Cardiac muscle cell (in vitro differentiated cells and primary cell): ENCODE results near the gene TET1. TPM values are rescaled to one million over a fixed set of nuclear protein-coding genes. Genes with fewer than 3 reads are reported as not detected.
A peak's percentile ranks its signal among the peaks of the same experiment; 100 is the strongest.
"Not testable (repeated sequence)": the region's sequence is repeated elsewhere in the genome, so short reads cannot be mapped to it uniquely, and the experiment has no call there.

Experiments used
- DNase-seq, 2 donors: peaks; one replicate each; pipeline versions ENCODE4 v3.0.0 to v3.0.0-alpha.2; 2010 to 2017; ENCODE audit warnings: low read depth in 1 of 2, low spot score in 1 of 2
- H3K27ac ChIP-seq: fragments of 200-600 bp; sonication (generic); 2 replicates; pipeline ENCODE4 v1.5.1; 2016
- H3K27me3 ChIP-seq: fragments of 200-600 bp; sonication (generic); 2 replicates; pipeline ENCODE4 v1.6.0; 2016; ENCODE audit warnings: control low read depth
- H3K36me3 ChIP-seq: fragments of 200-600 bp; sonication (generic); 2 replicates; pipeline ENCODE4 v1.5.1; 2016; ENCODE audit warnings: control low read depth
- H3K4me1 ChIP-seq: fragments of 200-600 bp; sonication (generic); 2 replicates; pipeline ENCODE4 v1.8.1; 2017; ENCODE audit warnings: low read depth, mild to moderate bottlenecking, mixed run types
- H3K4me3 ChIP-seq: fragments of 200-600 bp; sonication (generic); 2 replicates; pipeline ENCODE4 v1.5.1; 2016; ENCODE audit warnings: mild to moderate bottlenecking
- H3K9me3 ChIP-seq: fragments of 200-600 bp; sonication (generic); 2 replicates; pipeline ENCODE4 v1.5.1; 2017; ENCODE audit warnings: low read depth, mild to moderate bottlenecking, control low read depth
- CTCF ChIP-seq: IDR thresholded peaks from 2 replicates; pipeline ENCODE4 v1.5.1; 2012; ENCODE audit warnings: low read depth, mild to moderate bottlenecking, low read length
- polyA plus RNA-seq: library from polyadenylated mRNA; unstranded; fragments of >200 nt; fragmentation: Nextera tagmentation; extraction: Ambion mirVana; gene quantifications from 2 replicates; pipeline ENCODE4 v1.2.1, GENCODE V29; 2016
- total RNA-seq: library from RNA; depleted of rRNA; stranded (reverse); fragments of >200 nt; gene quantifications from 2 replicates; pipeline ENCODE4 v1.2.3, GENCODE V29; 2016

Gene TET1
- total and polyA plus RNA-seq, 2 experiments from 2014 or later, result 10.9 to 34.8 TPM

- Histone ChIP-seq H3K4me3 (no peak overlapping the region), H3K9me3 (no peaks in the 10 kb centered on the region), H3K4me1 (peaks cover 28% of the 10 kb centered on the region), H3K27ac (peak overlapping the region; percentile 30), H3K27me3 (no peaks in the 10 kb centered on the region), H3K36me3 (peaks cover 15% of the 10 kb centered on the region)
- no peak for TF ChIP-seq CTCF
- DNase-seq, result no peak
Measured at GRCh38 chr10:68604441-68604840, 44.3 kb downstream of the TET1 start.

GRCh38 chr10:68606918-68607317, 46.8 kb downstream of the TET1 start:
- peaks cover 15% of the 10 kb centered on the region for H3K36me3 ChIP-seq
- H3K9me3 ChIP-seq, result no peaks in the 10 kb centered on the region
- H3K27ac ChIP-seq, result no peak overlapping the region

GRCh38 chr10:68610023-68610422, 49.9 kb downstream of the TET1 start:
- DNase-seq, H3K27ac ChIP-seq, H3K27me3 ChIP-seq, H3K4me1 ChIP-seq, H3K36me3 ChIP-seq, H3K4me3 ChIP-seq, H3K9me3 ChIP-seq: not testable (repeated sequence)

More at GRCh38 chr10:68606918-68607317, 46.8 kb downstream of the TET1 start:
- TF ChIP-seq CTCF, result no peak
- no peaks in the 10 kb centered on the region for H3K27me3 ChIP-seq
- peak in 1 of 2 donors; percentile 49 for DNase-seq
- H3K4me3 ChIP-seq, result no peak overlapping the region
- peaks cover 10% of the 10 kb centered on the region for H3K4me1 ChIP-seq

- Histone ChIP-seq H3K36me3 (peaks cover 11% of the 10 kb centered on the region), H3K4me3 (no peak overlapping the region), H3K27ac (no peak overlapping the region), H3K4me1 (no peaks in the 10 kb centered on the region), H3K27me3 (no peaks in the 10 kb centered on the region), H3K9me3 (no peaks in the 10 kb centered on the region)
- no peak for DNase-seq
- no peak for TF ChIP-seq CTCF
Measured at GRCh38 chr10:68611227-68611626, 51.1 kb downstream of the TET1 start.

- peaks cover 11% of the 10 kb centered on the region for H3K4me1 ChIP-seq
- not testable (repeated sequence) for DNase-seq, H3K9me3 ChIP-seq, H3K27me3 ChIP-seq, H3K4me3 ChIP-seq
- H3K27ac ChIP-seq, result peak overlapping the region; percentile 57
- H3K36me3 ChIP-seq, result peaks cover 11% of the 10 kb centered on the region
Measured at GRCh38 chr10:68613974-68614373, 53.8 kb downstream of the TET1 start.

GRCh38 chr10:68617691-68618090, 57.6 kb downstream of the TET1 start:
- H3K27ac ChIP-seq, result peak overlapping the region; percentile 56
- not testable (repeated sequence) for DNase-seq, H3K4me3 ChIP-seq, H3K9me3 ChIP-seq, H3K36me3 ChIP-seq, H3K27me3 ChIP-seq
- peaks cover 11% of the 10 kb centered on the region for H3K4me1 ChIP-seq

- DNase-seq, result no peak
- TF ChIP-seq CTCF, result no peak
- no peaks in the 10 kb centered on the region for H3K27me3 ChIP-seq
Measured at GRCh38 chr10:68618234-68618633, 58.1 kb downstream of the TET1 start.

More at GRCh38 chr10:68618234-68618633, 58.1 kb downstream of the TET1 start:
- Histone ChIP-seq H3K4me1 (peaks cover 15% of the 10 kb centered on the region), H3K27ac (peak overlapping the region; percentile 56), H3K9me3 (no peaks in the 10 kb centered on the region), H3K4me3 (no peak overlapping the region), H3K36me3 (peaks cover 7% of the 10 kb centered on the region)
